GM21786 (cell line): ENCODE data around the gene NCAPG2.

Source experiments
- ATAC-seq: cut with Tn5 transposase; IDR thresholded peaks from one replicate; pipeline ENCODE4 v1.9.1; 2021; ENCODE audit not compliant: unreplicated experiment

Gene NCAPG2

DNA sequence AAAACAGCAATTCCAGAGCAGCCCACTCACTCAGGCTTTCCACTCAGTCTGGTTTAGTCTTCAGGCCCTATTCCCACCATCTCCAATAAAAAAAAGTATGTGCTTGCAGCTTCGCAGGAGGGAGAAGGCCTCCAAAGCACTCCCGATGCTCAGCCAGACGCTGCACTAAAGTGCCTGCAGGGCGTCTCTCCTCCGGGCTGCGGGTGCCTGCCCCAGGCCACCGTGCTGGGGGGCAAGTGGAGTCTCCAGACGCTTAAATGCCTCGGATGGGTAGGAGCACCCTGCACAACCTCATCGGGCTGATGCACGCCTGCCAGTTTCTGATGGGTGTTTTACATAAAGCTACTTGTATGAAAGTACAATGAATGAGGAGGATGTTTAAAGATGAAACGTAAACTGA is 31.3 kb upstream of the NCAPG2 start:
- ATAC-seq, result no peak

DNA sequence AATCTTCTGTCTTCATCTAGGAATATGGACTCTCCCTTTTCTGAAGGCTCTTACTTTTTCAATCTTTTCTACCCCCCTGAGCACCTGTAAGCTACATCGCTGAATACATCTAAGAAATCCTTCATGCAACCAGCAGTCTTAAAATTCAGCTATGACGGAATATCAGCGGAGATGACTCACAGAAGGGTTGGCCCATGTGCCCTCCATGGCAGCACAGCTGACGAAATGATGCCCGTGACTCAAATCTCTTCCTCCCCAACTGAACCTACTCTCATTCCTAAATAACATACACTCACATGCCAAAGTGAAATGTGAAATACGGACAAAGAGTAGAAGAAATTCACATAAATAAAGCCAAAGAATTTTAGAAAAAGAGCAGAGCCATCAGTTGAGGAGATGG is 30.3 kb upstream of the NCAPG2 start:
- no peak for ATAC-seq

DNA sequence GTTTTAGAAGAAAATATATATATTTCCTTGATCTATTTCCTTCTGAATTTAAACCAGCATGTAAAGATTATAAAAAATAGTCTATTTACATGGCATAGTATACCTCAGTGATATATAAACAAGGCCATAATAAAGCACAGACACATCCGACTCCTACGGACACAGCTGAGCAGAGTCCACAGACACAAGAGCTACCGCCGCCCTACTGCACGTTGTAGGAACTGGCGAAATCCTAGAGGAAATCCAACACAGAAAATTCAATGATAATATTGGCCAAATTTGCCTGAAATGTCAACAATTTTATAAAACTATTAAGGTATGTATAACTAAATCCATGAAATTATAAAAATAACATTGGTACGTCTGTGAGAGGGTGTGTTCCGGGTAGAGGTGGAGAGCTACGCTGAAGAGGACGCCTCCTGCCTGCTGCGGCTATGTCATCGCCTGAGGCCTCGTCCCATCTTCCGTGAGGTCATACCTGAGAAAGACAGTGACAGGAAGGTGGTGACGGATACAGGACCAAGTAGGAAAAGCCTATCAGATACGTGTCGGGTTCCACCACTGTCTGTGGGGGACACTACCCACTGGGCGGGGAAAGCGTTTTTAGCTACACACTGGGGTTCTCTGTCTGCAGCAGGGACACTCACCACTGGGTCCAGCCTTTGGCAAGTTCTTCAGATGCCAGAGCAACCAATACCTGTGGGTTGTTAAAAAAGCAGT is 29.3 kb upstream of the NCAPG2 start:
- ATAC-seq, result no peak

DNA sequence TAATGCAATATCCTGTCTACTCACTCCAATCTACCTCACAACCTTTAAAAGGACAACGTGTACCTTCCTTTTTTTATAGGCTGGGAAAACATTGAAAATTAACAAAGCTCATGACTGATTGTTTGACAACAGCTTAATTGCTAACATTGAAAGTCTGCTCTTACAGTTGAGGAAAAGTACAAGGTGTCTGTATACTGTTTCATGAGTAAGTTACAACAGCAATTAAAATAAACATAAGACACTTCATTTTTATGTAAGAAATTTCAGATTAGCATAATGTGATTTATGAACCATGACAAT is 28.6 kb upstream of the NCAPG2 start:
- no peak for ATAC-seq

DNA sequence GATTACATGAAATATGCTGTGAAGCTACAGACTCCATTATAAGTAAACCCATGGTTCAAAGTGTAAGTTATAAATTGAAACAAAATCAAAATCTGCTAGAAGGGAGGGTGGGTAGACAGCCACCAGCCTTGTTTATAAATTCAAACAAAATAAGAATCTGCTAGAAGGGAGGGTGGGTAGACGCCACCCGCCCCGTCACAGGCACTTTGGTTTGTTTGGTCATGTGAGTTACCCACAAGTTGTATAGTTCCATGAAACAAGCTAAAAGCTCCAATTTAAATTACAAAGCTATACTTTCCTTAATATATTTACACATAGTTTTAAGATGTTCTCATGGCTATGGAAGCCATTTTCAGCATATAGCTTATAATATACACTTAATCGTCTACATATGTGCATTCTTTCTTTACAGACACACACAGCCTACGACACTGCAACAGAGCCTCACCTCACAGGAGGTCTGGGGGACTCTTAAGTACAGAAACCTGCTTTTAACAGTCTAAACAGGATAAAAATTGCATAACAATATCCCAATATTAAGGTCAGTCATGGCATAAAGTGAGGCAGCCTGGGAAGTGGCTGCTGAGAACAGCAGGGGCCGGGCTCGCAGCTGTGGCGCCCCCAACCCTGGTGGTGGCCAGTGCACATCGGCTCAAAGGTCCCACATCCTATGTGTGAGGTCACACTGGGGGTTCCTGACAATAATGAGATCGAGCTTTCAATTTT is 28.1 kb upstream of the NCAPG2 start:
- no peak for ATAC-seq

DNA sequence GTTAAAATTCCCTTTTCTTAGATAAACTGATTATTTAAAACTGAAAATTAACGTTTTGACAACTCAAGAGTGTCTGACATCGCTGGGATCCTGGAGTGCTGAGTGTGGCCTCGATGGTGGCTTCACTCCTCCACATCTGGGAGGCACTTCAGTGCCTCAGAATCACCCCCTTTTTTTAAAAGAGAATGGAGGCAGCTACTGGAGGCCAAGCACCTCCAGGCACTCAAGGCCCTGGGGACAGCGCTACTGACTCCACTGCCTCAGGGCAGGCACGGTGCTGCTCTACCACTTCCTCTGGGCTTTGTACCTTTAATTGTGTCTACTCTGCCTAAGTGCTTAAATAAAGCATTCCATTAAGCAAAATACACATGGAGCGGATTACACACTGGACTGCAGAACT is 27.2 kb upstream of the NCAPG2 start:
- no peak for ATAC-seq

DNA sequence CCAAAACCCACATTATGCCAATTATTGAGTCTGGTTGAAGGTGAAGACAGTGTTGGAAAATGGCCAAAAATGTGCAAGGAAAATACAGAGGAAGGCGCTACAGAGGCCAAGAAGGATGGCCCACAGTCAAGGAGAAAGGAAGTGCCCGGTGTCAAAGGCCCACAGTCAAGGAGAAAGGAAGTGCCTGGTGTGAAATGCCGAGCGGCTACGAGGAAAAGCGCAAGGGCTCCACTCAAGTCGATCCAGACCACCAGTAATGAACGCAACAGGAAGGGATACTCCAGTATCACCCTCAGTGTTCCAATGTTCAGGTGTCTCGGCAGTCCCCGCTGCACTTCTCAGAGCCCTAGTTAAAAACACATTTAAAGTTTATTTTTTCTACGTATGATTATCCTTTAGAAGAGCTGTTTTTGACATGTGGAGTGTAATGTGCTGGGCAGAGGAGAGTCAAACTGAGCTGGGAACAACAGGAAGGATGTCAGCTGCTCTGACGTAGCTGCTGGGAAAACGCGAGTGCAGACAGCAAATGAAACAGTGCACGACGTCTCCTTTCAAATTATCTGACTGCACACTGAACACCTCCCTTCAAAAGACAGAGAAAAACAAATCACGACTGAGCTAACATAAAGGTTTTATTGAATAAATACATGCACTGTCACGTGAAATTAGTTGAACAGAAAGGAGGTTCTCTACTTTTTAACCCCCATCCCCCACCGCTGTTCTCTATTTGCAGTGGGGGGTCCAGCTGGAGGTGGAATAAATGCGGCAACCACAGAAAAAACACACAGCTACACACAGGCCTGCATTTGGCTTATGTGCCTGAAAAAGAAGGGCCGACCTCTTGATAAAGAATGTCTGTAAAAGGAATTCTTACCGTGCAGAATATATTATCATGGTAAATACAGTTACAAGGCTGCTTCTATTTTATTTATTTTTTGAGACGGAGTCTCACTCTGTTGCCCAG is 26.1 kb upstream of the NCAPG2 start:
- no peak for ATAC-seq

DNA sequence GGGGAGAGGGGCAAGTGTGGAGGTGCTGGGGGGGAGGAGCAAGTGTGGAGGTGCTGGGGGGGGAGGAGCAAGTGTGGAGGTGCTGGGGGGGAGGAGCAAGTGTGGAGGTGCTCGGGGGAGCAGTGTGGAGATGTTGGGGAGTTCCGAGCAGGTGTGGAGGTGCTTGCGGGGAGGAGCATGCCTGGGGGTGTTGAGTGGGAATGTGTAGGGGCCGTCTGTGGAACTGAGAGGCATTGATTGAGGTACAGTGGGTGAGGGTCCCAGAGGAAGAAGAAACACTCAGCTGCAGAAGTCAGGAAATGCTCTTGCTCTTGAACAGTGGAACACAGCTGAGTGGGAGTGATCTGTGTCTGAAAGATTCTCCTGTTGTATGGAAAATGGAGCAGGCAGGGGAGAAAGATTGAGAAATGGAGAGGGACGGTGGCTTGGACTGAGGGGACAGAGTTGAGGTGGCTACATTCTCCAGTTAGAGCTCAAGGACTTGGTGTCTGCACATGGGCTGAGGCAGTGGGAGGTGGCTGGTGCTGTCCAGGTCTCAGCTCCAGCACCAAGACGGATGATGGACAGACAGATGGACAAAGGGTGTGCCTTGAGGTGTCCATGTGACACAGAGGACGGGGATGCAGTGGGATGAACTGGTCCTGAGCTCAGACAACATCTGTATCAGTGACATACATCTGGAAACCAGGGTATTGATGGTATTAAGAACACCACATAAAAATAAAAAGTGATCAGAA is 25.2 kb upstream of the NCAPG2 start:
- no peak for ATAC-seq

DNA sequence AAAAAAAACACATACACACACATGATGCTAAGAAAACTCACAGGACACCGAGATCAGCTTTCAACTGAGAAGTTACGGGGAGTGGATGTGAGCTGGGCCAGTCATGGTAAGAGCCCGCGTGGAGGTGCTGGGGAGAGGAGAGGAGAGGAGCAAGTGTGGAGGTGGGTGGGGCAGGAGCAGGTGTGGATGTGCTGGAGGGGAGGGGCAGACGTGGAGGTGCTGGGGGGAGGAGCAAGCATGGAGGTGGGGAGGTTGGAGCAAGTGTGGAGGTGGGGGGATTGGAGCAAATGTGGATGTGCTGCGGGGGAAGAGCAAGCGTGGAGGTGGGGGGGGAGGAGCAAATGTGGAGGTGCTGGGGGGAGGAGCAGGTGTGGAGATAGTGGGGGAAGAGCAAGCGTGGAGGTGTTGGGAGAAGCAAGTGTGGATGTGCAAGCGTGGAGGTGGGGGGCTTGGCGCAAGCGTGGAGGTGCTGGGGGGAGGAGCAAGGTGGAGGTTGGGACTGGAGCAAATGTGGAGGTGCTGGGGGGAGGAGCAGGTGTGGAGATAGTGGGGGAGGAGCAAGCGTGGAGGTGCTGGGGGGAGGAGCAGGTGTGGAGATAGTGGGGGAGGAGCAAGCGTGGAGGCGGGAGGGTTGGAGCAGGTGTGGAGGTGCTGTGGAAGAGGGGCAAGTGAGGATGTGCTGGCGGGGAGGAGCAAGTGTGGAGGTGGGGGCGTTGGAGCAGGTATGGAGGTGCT is 24.5 kb upstream of the NCAPG2 start:
- ATAC-seq, result no peak

DNA sequence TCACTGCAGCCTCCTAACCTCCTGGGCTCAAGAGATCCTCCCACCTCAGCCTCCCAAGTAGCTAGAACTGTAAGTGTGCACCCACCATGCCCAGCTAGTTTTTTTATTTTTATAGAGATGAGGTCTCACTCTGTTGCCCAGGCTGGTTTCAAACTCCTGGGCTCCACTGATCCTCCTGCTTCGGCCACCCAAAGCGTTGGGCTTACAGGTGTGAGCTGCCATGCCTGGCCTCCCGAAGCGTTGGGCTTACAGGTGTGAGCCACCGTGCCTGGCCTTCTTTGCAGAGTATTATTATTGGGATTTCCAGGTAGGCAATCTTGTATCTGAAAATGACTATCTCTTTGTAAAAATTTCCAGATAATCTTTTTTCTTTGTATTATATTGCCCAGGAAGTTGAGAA is 23.1 kb upstream of the NCAPG2 start:
- no peak for ATAC-seq

DNA sequence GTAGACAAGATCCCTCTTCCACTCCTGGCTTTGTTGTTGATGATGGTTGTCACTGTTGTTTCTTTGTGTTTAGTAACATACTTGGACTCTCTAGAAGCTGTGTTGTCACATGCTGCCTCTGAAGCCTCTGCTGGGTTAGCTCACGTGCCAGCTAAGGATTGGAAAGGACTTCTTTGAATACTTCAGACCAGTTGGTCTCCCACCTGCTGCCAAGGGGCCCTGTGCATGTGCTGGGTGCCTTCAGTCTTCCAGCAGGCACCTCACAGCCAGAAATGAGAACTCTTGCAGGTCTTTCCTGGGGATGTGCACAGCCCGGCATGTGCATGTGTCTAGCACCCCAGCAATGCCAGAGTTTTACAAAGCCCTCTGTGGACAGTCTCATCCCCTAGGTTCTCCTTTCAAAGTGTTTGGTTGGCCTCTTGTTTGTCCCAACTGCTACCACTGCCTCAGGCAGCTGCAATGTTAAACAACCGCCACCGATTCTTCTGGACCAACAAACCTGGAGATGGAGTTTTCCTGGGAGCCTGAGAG is 21.7 kb upstream of the NCAPG2 start:
- no peak for ATAC-seq

DNA sequence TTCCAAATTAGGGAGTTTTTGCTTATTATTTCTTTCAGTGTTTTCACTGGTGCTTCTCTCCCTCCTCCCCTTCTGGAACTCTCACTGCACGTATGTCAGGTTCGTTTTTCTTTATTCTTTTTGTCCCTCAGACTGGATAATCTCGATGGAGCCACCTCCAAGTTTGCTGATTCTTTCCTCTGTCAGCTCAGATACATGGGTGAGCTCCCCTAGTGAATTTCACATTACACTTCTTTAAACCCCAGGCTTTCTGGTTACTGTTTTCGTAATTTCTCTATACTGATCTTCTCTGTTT is 20.8 kb upstream of the NCAPG2 start:
- ATAC-seq, result no peak

DNA sequence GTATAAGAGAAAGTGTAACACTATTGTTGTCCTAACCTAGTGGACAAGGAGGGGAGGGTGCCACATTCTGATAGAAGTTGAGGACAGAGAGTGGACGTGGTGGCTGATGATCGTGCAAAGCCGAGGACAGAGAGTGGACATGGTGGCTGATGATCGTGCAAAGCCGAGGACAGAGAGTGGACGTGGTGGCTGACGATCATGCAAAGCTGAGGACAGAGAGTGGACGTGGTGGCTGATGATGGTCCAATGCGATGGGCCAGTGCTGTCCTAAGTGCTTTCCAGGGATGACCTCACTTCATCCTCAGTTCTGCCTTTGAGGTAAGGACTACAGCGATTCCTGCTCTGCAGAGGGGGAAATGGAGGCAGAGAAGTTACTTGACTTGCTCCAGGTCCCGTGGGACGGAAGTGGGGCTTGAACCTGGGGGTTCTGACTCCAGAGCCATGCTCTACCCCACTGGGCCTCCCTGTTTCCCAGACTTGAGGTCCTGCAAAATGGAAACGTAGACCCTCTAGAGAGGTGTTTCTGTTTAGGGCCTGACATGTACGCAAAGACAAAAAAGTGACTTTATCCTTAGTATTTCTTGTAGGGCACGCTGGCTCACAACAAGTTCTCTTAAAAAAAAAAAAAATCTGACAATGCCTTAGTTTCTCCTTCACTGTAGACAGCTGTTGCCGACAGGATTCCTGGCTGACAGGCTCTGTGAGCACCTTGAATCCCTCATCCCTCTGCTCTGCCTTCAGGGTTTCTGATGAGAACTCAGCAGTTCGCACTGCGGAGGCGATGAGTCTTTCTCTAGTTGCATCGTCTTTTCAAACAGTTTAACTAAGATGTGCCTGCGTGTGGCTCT is 20.3 kb upstream of the NCAPG2 start:
- no peak for ATAC-seq

DNA sequence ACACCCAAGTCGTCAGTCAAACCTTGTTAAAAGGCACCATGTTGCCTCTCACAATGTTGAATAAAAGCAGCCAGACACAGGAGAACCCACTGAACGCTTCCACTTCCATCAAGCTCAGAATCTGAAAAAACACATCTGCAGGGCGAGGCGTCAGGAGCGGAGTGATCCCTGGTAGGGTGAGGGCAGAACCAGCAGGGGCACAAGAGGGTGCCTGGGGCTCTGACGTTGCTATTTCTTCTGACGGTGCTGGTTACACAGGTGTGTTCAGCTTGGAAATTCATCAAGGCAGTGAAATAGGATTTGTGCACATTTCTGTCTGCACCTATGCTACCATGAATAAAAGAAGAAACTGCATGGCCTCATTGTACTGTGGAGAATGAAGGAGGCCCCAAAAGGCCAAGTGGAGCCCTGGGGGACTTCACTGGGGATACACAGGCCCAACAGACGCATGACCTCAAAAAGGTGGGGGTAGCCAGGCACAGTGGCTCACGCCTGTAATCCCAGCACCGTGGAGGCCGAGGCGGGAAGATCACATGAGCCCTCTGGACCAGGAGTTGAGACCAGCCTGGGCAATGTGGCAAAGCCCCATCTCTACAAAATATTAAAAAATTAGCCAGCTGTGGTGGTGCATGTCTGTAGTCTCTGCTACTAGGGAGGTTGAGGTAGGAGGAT is 19.2 kb upstream of the NCAPG2 start:
- ATAC-seq, result no peak

DNA sequence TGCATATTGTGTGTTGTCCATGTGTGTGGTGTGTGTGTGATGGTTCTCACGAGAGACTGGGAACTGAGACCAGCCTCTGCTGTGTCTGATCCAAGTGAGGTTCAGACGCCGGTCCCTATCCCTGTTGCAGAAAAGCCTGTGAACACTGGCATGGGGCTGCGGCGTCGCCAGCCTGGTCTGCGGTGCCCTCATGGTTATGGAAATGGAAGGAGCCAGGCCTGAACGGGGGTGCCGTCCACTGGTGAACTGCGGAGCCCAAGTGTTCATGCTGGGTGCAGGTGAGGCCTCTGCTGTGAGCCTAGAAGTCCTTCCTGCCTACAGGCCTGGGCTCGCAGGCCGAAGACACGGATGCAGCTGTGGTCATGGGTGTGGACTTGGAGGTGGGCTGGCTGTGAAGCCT is 18.7 kb upstream of the NCAPG2 start:
- no peak for ATAC-seq

DNA sequence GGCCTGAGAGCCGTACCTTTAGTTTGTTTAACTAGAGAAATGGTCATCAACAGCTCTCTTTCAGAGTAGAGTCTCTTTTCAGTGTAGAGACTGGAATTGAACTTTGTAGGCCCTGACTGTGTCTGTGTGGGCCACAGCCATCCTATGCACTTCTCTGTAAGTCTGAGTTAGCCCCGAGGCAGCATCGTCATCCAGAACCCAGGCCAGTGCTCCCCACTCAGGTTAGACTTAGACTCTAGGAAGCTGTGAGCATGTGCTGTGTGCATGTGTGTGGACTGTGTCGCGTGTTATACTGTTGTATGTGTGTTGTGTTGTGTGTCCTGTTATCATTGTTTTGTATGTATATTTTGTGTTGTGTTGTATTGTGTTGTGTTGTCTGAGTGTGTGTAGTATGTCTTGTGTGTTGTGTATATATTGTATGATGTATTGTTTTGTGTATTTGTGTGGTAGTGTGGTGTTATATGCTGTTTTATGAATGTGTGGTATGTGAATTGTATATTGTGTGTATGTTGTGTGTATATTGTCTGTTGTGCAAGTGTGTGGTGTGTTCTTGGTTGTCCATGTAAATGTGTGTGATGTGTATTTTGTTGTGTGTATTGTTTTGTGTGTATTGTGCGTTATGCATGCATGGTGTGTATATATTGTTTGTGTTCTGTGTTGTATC is 18.1 kb upstream of the NCAPG2 start:
- ATAC-seq, result no peak

DNA sequence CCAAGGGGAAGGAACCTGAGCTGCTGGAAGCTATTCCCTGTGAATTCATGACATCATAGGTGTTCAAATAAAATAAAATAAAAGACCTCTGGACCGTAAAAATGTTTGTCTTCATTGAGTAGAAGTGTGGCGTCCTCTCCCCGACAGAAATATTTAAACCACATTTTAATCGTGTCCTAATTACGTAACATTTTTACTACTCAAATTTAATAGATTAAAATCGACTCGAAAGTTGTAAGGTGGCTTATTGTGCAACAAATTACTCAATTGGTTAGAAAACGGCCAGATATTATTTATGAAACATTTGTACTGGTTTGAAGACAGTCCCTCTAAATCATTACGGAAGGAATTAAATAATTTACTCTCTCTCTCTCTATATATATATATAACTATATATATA is 15.5 kb upstream of the NCAPG2 start:
- no peak for ATAC-seq

DNA sequence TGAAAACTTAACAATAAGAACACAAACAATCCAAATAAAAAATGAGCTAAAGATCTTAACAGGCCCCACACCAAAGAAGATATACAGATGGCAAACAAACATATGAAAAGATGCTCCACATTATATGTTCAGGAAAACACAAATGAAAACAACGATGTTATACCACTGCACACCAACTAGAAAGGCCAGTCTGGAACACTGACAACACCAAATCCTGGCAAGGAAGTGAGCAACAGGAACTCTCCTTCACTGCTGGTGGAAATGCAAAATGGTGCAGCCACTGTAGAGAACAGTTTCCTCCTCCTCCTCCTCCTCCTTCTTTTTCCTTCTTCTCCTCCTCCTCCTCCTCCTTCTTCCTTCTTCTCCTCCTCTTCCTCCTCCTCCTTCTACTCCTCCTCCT is 12.2 kb upstream of the NCAPG2 start:
- ATAC-seq, result no peak
